Mucosa of stomach (tissue), 1 donor: ENCODE measurements around the gene RNF213.

Experiments used
- H3K27me3 ChIP-seq: one replicate; pipeline ENCODE4 v1.7.0; 2013; ENCODE audit warnings: mild to moderate bottlenecking, low read length; ENCODE audit not compliant: control insufficient read depth, insufficient read depth
- H3K36me3 ChIP-seq: one replicate; pipeline ENCODE4 v1.7.0; 2013; ENCODE audit warnings: low read length; ENCODE audit not compliant: control insufficient read depth, insufficient read depth
- H3K4me1 ChIP-seq: one replicate; pipeline ENCODE4 v1.7.0; 2013; ENCODE audit warnings: mild to moderate bottlenecking, low read length; ENCODE audit not compliant: control insufficient read depth, insufficient read depth
- H3K4me3 ChIP-seq: one replicate; pipeline ENCODE4 v1.7.0; 2013; ENCODE audit warnings: low read length
- H3K9ac ChIP-seq: one replicate; pipeline ENCODE4 v1.7.0; 2013; ENCODE audit warnings: mild to moderate bottlenecking, low read length, moderate library complexity
- H3K9me3 ChIP-seq: one replicate; pipeline ENCODE4 v1.7.0; 2013; ENCODE audit warnings: mild to moderate bottlenecking, low read length, moderate library complexity; ENCODE audit not compliant: control insufficient read depth
- donor health status: Pancreatic carcinoma.

The RNF213 gene

GRCh38 chr17:80346498-80347275, 86.0 kb downstream of the RNF213 start:
- H3K36me3 ChIP-seq: peaks cover 35% of the 10 kb centered on the region
- no peaks in the 10 kb centered on the region for H3K4me1 ChIP-seq
- no peak overlapping the region for H3K9ac ChIP-seq
- no peaks in the 10 kb centered on the region for H3K9me3 ChIP-seq
- H3K27me3 ChIP-seq: no peaks in the 10 kb centered on the region
- no peak overlapping the region for H3K4me3 ChIP-seq

- no peak overlapping the region for H3K9ac ChIP-seq
- no peaks in the 10 kb centered on the region for H3K9me3 ChIP-seq
- peaks cover 35% of the 10 kb centered on the region for H3K36me3 ChIP-seq
- H3K4me3 ChIP-seq: no peak overlapping the region
- no peaks in the 10 kb centered on the region for H3K27me3 ChIP-seq
- H3K4me1 ChIP-seq: no peaks in the 10 kb centered on the region
Measured at GRCh38 chr17:80347536-80347935, 86.9 kb downstream of the RNF213 start.

- H3K9ac ChIP-seq: no peak overlapping the region
- H3K4me1 ChIP-seq: no peaks in the 10 kb centered on the region
- no peak overlapping the region for H3K4me3 ChIP-seq
- H3K36me3 ChIP-seq: peaks cover 35% of the 10 kb centered on the region
- H3K9me3 ChIP-seq: no peaks in the 10 kb centered on the region
- no peaks in the 10 kb centered on the region for H3K27me3 ChIP-seq
Measured at GRCh38 chr17:80347948-80348351, 87.3 kb downstream of the RNF213 start.

- no peak overlapping the region for H3K9ac ChIP-seq
- peaks cover 28% of the 10 kb centered on the region for H3K36me3 ChIP-seq
- no peak overlapping the region for H3K4me3 ChIP-seq
Measured at GRCh38 chr17:80348551-80349150, 88.0 kb downstream of the RNF213 start.

GRCh38 chr17:80349151-80349651, 88.5 kb downstream of the RNF213 start:
- H3K27me3 ChIP-seq: no peaks in the 10 kb centered on the region
- no peaks in the 10 kb centered on the region for H3K9me3 ChIP-seq
- H3K4me1 ChIP-seq: no peaks in the 10 kb centered on the region
- H3K9ac ChIP-seq: no peak overlapping the region
- peaks cover 29% of the 10 kb centered on the region for H3K36me3 ChIP-seq
- H3K4me3 ChIP-seq: no peak overlapping the region

More at GRCh38 chr17:80348551-80349150, 88.0 kb downstream of the RNF213 start:
- H3K4me1 ChIP-seq: no peaks in the 10 kb centered on the region
- no peaks in the 10 kb centered on the region for H3K9me3 ChIP-seq
- no peaks in the 10 kb centered on the region for H3K27me3 ChIP-seq

- peaks cover 34% of the 10 kb centered on the region for H3K36me3 ChIP-seq
- no peaks in the 10 kb centered on the region for H3K9me3 ChIP-seq
Measured at GRCh38 chr17:80349751-80350150, 89.1 kb downstream of the RNF213 start.

GRCh38 chr17:80352216-80352895, 91.7 kb downstream of the RNF213 start:
- Histone ChIP-seq H3K9ac (no peak overlapping the region), H3K36me3 (peaks cover 24% of the 10 kb centered on the region), H3K4me3 (no peak overlapping the region), H3K9me3 (no peaks in the 10 kb centered on the region), H3K4me1 (no peaks in the 10 kb centered on the region), H3K27me3 (no peaks in the 10 kb centered on the region)

More at GRCh38 chr17:80349751-80350150, 89.1 kb downstream of the RNF213 start:
- Histone ChIP-seq H3K27me3 (no peaks in the 10 kb centered on the region), H3K4me3 (no peak overlapping the region), H3K9ac (no peak overlapping the region), H3K4me1 (no peaks in the 10 kb centered on the region)

- no peak overlapping the region for H3K4me3 ChIP-seq
- no peaks in the 10 kb centered on the region for H3K27me3 ChIP-seq
- no peaks in the 10 kb centered on the region for H3K4me1 ChIP-seq
- no peaks in the 10 kb centered on the region for H3K9me3 ChIP-seq
- H3K9ac ChIP-seq: no peak overlapping the region
- H3K36me3 ChIP-seq: peaks cover 16% of the 10 kb centered on the region
Measured at GRCh38 chr17:80352991-80353665, 92.5 kb downstream of the RNF213 start.

GRCh38 chr17:80353718-80354275, 93.1 kb downstream of the RNF213 start:
- no peak overlapping the region for H3K9ac ChIP-seq
- H3K4me3 ChIP-seq: no peak overlapping the region
- H3K36me3 ChIP-seq: peaks cover 12% of the 10 kb centered on the region
- H3K4me1 ChIP-seq: no peaks in the 10 kb centered on the region
- H3K27me3 ChIP-seq: no peaks in the 10 kb centered on the region
- H3K9me3 ChIP-seq: no peaks in the 10 kb centered on the region

GRCh38 chr17:80354336-80354735, 93.7 kb downstream of the RNF213 start:
- Histone ChIP-seq H3K27me3 (no peaks in the 10 kb centered on the region), H3K4me1 (no peaks in the 10 kb centered on the region), H3K9me3 (no peaks in the 10 kb centered on the region), H3K4me3 (no peak overlapping the region), H3K9ac (no peak overlapping the region), H3K36me3 (peaks cover 12% of the 10 kb centered on the region)

- no peaks in the 10 kb centered on the region for H3K27me3 ChIP-seq
- no peak overlapping the region for H3K4me3 ChIP-seq
- H3K36me3 ChIP-seq: peaks cover 16% of the 10 kb centered on the region
- H3K9ac ChIP-seq: no peak overlapping the region
- no peaks in the 10 kb centered on the region for H3K4me1 ChIP-seq
- no peaks in the 10 kb centered on the region for H3K9me3 ChIP-seq
Measured at GRCh38 chr17:80356231-80356856, 95.7 kb downstream of the RNF213 start.
